ENCODE results near the gene TMPRSS6.

Gene TMPRSS6

DNA sequence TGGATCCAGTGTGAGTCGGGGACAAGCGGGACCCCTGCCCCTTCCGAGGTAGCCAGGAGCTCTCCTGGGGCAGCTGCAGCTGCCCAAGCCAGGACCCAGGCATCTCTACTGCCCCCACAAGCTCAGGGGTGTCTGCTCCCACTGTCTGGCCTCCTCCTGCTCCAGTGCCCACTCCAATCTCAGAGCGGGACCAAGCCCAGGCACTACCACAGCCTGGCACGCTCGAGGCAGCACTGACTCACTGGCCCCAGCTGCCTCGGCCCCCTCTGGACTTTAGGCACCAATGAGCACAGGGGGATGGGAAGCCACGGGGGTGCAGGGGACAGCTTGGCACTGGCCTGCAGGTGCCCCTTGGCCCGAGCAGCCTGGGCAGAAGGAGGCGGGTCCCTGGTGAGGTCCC lies 32.0 kb upstream of the TMPRSS6 start:
- in situ Hi-C loops (cut with MboI; ENCODE audit: low sequenced_read_pairs): no loop called here

DNA sequence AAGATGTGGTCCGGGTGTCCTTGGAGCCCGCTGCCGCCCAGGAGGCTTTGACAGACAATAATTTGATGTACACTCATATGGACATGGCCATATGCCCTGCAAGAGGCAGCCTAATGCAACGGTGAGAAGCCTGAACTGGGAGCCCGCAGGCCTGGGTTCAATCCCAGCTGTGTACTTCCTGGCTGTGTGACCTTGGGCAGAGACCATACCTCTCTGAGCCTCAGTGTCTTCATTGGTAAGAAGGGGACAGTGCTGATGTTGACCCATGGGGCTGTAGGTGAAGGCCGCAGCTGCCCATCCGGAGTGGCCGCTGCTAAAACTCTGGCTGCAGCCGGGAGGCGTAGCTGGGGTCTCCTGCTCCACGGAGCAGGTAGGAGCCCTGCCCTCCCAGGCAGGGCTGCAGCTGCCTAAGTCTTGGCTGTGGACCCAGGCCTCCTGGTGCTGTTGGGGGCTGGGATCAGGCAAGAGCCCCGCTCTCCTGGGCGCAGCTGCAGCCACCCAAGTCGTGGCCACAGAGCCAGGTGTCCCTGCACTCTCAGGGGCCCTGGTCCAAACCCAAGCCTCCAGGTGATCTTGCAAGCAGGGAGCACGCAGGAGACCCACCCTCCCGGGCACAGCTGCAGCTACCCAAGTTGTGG lies 31.3 kb upstream of the TMPRSS6 start:
- in situ Hi-C loops (cut with MboI; ENCODE audit: low sequenced_read_pairs): no loop called here

DNA sequence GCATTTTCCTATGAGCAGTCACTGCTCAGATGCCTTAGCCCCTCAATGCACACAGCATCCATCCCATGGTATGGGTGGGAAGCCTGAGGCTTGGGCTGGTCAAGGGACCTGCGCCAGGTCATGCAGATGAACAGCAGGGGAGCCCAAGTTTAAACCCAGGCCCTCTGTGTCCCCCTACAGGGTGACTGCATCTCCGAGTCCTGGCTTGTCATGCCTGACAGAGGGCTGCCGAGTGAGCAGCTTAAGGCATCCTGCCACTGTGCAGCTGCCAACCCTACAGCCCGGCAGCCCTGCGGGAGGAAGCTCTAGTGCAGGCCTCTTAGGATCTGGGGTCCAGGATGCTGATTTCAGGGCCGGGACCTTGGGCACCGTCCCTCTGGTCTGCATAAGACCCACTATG lies 30.2 kb upstream of the TMPRSS6 start:
- in situ Hi-C loops (cut with MboI; ENCODE audit: low sequenced_read_pairs): no loop called here

DNA sequence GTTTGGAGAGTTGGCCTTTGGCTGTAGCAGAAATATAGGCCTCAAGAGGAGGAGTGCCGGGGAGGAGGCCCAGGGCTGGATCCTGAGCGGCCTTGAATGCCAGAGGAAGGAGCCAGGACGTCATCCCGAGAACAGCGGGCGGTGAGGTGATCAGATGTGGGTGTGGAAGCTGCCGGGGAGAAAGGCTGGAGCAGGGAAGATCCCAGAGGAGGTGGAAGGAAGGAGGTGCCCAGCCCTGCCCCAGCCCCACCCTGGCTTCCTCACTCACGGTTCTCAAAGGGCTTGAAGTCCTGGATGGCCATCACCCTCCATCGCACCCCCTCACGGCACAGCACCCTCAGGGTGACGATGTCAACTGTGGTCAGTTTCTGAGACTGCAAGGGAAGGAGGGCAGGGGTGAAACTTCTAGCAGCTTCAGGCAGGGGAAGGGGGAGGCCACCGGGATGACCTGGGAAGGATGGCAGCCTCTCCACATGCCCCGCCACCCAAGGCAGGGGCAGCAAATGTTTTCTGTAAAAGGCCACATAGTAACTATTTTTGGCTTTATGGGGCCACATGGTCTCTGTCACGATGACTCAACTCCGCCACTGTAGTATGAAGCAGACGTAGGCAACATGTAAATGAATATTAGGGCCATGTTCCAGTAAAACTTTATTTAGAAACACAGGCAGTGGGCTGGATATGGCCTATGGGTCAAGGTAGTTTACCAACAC lies 29.5 kb upstream of the TMPRSS6 start:
- in situ Hi-C loops (cut with MboI; ENCODE audit: low sequenced_read_pairs): no loop called here

DNA sequence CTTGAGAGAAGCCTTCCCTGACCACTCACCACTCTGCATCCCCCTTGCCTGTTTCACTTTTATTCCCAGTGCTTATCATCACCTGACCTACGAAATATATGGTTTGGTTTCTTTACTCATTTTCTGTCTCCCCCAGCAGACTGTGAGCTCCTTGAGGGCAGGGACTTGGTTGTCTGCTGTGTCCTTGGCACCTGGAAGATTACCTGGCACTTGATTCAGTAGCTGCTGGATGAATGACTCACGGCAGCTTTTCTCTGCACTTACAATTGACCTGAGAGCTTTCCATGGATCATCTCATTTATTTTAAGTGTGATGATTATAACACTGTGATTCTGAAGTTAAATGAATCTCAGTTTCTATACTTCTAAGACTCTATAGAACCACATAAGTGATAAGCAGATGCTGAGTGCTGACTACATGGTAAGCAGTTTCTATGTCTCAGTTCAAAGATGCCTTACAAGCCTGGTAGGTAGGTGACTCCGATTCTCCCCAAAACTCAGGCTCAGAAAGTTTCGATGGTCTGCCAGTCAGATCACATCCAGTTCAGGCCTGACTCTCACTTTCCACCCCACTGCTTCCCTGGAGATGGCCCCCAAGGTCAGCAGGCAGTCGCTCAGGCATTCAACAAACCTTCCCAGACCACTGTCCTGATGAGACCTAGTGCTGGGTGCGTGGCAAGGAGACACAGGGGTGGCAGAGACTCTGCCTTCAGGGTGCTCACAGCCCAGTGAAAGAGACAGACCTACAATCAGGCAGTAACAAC lies 28.6 kb upstream of the TMPRSS6 start:
- in situ Hi-C loops (cut with MboI; ENCODE audit: low sequenced_read_pairs): no loop called here

DNA sequence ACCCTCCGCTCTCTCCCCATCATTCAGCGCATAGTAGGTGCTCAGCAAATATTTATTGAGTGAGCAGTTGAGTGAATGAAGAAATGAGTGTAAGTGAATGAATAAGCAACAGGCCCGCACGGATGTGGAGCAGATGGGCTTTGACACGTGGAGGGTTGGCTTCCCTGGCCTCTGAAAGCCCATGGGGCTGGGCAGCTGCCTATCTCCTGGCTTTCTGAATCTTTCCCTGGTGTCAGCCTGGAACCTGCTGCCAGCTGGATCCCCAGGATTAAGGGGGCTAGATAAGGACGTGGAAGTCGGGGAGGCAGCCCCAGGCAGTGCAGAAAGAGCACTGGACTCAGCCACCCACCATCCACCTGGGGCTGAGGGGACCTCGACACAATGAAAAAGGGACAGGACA lies 27.6 kb upstream of the TMPRSS6 start:
- in situ Hi-C loops (cut with MboI; ENCODE audit: low sequenced_read_pairs): no loop called here

DNA sequence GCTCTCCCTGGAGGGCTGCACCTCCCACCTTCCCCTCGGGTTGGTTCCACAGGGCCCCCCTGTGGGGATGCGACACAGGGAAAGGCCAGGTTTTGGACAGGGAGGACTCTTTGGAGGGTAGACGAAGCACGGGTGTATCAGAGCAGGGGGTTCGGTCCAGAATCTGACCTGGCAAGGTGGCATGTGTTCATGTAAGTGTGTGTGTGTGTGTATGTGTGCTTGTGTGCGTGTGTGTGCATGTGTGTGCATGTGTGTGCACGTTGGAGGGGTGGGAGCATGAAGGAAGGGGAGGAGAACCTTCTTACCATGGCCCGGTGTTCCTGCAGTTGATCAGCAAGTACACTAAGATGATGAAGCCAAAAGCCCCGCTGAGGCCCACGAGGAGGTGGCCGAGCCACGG lies 25.5 kb upstream of the TMPRSS6 start:
- in situ Hi-C loops (cut with MboI; ENCODE audit: low sequenced_read_pairs): no loop called here

DNA sequence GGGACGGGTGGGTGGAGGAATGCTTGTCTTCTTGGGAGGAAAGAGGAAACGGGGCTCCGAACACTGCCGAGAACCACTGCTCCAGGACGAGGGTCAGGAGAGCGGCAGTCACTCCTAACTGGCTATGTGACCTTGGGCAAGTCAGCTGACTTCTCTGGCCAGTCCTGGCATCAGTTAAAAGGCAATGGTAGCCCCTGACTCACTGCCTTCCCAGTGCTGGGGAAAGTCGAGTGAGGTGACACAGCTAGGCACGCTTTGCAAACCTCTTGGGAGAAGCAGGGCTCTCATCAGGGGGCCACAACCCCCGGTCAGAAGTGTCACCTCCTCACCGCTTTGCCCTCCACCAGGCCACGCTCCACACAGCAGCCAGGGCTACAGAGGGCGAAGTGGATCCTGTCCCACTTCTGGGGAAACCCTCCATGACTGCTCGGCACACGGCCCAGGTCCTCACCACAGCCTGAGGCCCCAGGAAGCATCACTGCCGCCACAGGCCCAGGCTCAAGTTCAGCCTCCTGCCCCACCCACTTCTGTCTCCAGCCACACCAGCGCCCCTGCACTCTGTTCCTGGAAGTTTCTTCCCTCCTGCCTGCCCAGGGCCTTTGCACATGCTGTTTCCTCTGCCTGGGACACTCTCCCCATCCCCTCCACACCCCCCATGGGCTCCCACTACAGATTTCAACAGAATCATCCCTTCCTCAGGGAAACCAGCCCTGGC lies 23.9 kb upstream of the TMPRSS6 start:
- in situ Hi-C loops (cut with MboI; ENCODE audit: low sequenced_read_pairs): no loop called here

DNA sequence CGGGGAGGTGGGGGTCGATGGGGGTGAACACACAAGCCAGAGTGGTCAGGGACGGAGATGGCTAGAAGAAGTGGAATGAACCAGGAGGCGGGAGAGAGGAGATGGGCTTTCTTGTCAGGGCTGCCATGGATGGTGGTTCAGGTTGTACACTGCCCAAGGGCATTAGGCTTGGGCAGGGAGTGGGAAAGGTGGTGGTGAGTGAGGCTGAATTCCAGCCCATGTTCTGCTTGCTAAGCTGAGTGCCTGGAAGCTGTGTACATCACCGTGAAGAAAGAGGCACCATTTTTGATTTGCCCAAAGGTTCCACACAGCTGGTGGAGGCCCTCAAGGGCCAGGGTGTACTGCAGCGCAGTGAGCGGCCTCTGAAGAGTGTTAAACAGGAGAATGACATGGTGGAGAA lies 23.3 kb upstream of the TMPRSS6 start:
- in situ Hi-C loops (cut with MboI; ENCODE audit: low sequenced_read_pairs): no loop called here

DNA sequence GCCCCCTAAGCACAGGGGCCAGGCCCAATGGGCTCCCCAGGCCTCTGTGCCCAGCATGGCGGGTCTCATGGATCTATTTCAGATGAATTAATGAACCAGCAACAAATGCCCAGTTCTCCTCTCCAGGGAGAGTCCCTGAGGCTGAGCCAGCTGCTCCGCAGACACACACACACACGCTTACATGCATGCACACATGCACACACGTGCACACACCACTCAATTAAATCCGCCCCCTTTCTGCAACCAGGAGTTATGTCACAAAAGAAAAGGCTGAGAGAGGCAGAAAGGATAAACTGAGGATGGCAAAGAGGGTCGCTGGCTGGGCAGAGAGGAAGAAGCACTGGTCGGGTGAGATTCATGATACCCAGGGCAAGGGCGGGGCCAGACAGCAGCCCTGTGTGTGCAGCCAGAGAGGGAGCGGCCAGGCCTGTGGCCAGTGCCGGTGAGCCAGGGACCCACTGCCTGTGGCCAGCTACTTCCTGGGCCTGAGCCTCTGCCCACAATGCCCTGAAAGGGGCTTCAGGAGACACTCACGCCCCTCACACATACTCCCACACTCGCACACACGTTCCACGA lies 20.4 kb upstream of the TMPRSS6 start:
- in situ Hi-C loops (cut with MboI; ENCODE audit: low sequenced_read_pairs): no loop called here

DNA sequence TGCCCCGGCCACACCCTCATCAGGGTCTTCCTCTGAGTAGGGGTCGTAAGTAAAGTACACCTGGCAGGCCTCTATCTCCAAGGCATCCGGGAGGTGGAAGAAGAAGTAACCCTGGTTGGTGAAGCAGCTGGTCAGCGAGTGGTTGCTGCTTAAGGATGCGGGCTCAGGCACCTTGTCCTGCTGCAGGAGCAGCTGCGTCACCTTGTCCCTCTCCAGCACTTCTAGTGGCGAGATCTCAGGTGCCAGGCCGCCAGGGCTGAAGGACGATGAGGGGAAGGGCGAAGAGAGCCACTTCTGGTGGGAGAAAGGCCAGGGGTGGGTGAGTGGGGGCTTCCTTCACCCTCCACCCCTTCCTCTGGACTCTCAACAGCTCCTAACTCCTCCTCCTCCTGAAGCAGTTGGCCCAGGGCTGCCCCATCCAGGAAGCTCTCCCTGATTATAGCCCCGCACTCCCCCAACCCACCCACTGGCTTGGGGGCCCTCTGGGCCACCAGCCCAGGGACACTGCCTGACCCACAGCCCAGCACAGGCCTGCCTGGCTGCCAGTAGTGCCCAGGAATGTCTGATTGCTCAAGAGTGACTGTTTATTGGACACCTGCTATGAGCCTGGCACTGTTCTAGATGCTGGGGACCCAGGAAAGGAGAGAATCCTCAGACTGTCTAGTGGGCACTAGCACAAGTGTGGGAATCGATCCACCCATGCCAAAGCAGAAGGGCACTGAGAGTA lies 19.2 kb upstream of the TMPRSS6 start:
- in situ Hi-C loops (cut with MboI; ENCODE audit: low sequenced_read_pairs): no loop called here

DNA sequence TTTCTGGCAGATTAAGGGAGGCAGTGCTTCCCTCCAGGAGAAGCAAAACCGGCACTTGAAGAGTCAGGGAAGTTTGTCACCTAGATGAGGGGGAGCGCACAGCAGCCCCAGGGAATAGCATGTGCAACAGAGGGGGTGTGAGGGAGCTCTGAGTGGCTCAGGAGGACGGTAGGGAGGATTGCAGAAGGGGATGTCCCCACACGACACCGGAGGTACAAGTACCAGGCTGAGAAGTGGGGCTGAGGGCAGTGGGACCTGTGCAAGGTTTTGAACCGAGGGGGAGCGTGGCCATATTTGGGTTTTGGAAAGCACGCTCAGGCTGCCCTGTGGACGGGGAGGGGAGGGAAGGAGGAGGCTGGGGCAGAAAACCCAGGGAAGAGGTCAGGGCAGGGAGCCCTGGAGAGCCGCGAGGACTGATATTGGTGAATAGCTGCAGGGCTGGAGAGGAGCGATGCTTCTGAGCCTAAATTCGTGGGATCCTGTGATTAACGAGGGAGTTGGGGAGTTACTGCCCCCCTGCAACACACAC lies 17.9 kb upstream of the TMPRSS6 start:
- in situ Hi-C loops (cut with MboI; ENCODE audit: low sequenced_read_pairs): no loop called here

DNA sequence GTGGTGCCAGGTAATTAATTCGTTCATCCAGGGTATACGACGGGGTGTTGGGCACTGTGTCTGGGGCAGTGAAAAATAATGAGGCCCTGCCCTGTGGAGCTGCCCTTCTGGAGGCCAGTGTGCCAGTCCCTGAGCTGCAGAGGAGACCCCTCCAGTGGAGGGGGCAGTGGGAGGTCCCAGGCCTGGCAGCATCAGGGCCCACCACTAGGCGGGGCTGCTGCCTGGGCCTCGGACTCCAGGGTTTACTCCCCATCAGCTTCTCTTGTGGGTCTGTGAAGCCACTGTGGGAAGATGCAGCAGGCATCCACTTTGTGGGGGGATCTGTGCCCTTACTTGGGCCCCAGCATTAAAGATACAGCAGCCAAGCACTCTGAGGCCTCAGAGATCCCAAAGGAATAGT lies 17.4 kb upstream of the TMPRSS6 start:
- in situ Hi-C loops (cut with MboI; ENCODE audit: low sequenced_read_pairs): no loop called here

DNA sequence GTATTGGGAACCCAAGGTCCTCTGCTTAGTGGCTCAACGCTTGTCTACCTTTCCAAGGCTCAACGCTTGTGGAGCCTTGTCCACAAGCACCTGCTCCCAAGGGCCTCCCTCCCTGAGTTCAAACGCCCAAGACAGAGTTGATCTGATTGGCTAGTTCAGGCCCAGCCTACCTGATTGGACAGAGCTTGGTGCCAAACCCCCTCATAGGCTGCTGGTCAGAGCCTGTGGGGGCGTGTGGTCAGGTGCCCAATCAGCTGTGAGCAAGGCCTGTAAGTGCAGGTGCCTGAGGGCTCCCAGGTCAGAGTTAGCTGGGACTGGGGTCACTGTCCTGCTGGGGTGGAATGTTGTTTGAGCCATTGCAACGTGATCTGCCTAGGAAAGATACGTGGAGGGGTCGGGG lies 16.9 kb upstream of the TMPRSS6 start:
- in situ Hi-C loops (cut with MboI; ENCODE audit: low sequenced_read_pairs): no loop called here

DNA sequence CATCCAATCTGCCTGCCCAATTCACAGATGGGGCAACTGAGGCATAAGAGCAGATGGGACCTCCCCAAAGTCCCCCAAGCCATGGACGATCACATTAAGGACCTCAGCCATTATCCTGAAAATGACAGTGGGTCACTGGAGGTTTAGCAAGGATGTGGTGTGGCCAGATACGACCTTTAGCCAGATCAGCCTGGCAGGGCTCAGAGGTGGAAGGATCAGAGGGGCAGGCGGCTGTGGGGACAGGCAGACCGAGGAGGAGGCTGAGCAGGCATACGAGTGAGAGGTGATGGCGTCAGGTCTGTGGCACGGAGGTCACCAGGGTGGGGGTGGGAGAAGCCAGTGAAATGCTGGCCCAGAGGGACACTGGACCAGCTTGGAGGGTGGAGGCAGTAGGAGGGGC lies 14.1 kb upstream of the TMPRSS6 start:
- in situ Hi-C loops (cut with MboI; ENCODE audit: low sequenced_read_pairs): no loop called here

DNA sequence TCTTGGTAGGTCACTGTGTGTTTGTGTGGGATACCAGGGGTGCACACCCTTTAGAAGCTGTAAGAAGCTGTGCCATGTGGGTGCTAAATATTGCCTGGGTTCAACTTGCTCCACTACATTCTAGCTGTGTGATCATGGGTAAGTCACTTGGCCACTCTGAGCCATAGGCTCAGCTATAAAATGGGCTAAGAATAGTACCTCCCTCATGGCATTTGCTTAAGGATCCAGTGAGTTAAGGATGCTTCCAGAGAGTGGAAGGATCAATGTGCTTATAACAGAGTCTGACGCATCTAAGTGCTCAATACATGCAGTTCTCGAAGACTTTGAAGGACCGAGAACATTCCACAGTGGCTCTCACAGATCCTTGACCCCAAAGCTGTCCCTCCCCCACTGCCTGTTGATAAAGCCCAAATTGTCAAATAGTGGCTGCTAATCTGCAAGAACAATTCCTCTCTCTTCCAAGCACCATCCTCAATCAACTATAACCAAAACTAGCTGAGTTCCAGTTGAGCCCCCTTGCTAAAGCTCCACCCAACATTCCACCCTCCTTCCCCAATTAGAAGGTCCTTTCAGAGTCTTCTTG lies 13.2 kb upstream of the TMPRSS6 start:
- in situ Hi-C loops (cut with MboI; ENCODE audit: low sequenced_read_pairs): no loop called here

DNA sequence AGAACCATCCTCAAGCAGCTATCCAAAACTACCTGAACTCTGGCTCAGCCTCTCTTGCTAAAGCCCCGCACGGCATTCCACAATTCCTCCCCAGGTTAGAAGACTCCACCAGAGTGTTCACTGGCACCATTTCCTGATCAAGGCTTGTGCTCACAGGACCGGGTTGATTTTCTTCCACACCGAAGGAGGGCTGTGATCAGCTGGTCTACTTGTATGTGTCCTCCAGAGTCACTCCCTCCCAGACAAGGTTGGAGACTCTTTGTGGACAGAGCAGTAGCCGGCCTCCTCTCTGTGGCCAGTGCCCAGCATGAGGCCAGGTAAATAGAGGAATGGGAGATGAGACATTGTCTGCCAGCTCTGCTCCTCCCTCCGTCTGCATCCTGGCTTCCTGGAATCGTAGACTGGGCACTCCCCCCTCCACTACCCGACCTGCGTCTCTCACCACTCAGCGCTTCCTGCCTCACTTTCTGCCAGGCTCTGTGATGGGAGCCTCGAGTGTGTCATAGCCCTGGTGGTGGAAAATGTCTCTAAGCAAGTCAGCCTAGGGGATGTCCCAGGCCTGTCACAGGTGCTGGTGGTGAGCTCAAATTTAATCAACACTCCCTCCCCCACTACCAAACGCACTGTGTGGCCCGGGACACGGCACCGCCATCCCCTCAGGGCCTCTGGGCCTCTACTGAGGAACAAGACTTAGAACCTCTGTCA lies 12.5 kb upstream of the TMPRSS6 start:
- in situ Hi-C loops (cut with MboI; ENCODE audit: low sequenced_read_pairs): no loop called here

DNA sequence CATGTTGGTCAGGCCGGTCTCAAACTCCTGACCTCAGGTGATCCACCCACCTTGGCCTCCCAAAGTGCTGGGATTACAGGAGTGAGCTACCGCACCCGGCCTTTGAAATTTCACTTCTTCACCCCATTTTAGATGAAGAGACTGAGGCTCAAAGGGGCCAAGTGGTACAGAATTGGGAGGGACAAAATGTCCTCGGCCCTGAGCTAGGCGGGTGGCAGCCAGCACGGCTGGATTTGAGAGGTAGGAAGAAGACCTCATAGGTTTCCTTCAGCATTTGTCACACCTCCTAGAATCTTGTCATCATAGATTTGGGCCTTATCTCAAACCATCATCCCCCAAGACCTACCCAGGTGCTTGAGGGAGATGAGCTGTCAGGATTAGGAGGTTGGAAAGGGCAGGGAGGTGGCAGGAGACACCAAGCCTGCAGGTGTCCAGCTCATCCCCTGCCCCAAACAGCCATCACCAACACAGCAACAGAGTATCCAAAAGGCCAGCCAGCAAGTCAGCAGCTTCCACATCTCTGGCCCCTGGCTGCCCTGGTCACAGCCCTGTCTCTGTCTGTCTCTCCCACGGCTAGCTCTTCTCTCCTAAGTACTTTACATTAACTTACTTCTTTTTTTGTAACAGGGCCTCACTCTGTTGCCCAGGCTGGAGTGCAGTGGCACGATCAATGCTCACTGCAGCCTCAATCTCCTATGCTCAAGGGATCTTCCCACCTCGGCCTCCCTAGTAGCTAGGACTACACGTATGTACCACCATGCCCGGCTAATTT lies 11.2 kb upstream of the TMPRSS6 start:
- in situ Hi-C loops (cut with MboI; ENCODE audit: low sequenced_read_pairs): no loop called here

DNA sequence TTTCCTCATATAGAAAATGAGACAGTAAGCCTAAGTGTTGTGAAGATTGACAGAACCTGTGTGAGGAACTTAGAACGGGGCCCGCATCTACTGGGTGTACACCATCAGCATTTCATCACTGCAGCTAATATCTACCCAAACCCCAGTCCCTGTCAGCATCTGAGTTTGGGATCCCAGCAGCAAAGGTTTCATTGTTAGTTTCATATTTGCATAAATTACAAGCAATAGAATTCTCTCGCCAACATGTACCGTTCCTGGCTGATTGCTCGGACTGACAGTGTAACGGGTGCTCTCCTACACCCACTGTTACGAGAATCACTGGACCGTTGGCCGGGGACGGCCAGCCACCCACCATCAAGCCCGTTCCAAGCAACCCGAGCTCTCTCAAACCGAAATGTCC lies 10.4 kb upstream of the TMPRSS6 start:
- in situ Hi-C loops (cut with MboI; ENCODE audit: low sequenced_read_pairs): no loop called here

Data from HL-60/S4 treated with phorbol 12-myristate 13-acetate at 8.2 ng/mL for 4 days and 3 days (cell line).